Heart left ventricle (tissue), 16 donors: ENCODE data around the gene SCYL2. TPM values are rescaled to one million over a fixed set of nuclear protein-coding genes. Genes with fewer than 3 reads are reported as not detected.

Experiments used
- ATAC-seq, 4 donors: fragments of 200-7000 bp; cut with Tn5 transposase; one replicate each; pipeline ENCODE4 v1.9.1; 2020 to 2022; ENCODE audit warnings: moderate library complexity in 4 of 4, mild to moderate bottlenecking in 3 of 4, moderate number of reproducible peaks in 1 of 4
- DNase-seq, 5 donors: peaks; one replicate each; pipeline ENCODE4 v3.0.0-alpha.2; 2020
- H3K27ac ChIP-seq, 12 donors: fragments of 200-600 bp; sonication (generic) in 4 of 12; one replicate each; pipeline versions ENCODE4 v1.5.0 to v1.8.0; 2016 to 2022; ENCODE audit warnings: mild to moderate bottlenecking in 2 of 12
- H3K27me3 ChIP-seq, 9 donors: fragments of 200-600 bp; sonication (generic) in 2 of 9; one replicate each; pipeline versions ENCODE4 v1.5.1 to v1.8.0; 2016 to 2022; ENCODE audit warnings: mild to moderate bottlenecking in 3 of 9
- H3K36me3 ChIP-seq, 9 donors: fragments of 200-600 bp; sonication (generic) in 2 of 9; one replicate each; pipeline versions ENCODE4 v1.5.0 to v1.8.0; 2018 to 2022; ENCODE audit warnings: mild to moderate bottlenecking in 2 of 9
- H3K4me1 ChIP-seq, 12 donors: fragments of 200-600 bp; sonication (generic) in 4 of 12; one replicate each; pipeline versions ENCODE4 v1.5.0 to v1.8.0; 2016 to 2022; ENCODE audit warnings: mild to moderate bottlenecking in 3 of 12
- H3K4me3 ChIP-seq, 12 donors: fragments of 200-600 bp; sonication (generic) in 4 of 12; one replicate each; pipeline versions ENCODE4 v1.5.0 to v1.8.0; 2017 to 2022; ENCODE audit warnings: mild to moderate bottlenecking in 9 of 12, moderate library complexity in 4 of 12
- H3K9me3 ChIP-seq, 12 donors: fragments of 200-600 bp; sonication (generic) in 4 of 12; one replicate each; pipeline versions ENCODE4 v1.5.0 to v1.8.0; 2016 to 2022; ENCODE audit warnings: mild to moderate bottlenecking in 1 of 12
- CTCF ChIP-seq, 12 donors: fragments of 200-600 bp; sonication (generic) in 4 of 12; IDR thresholded peaks; one replicate each; pipeline versions ENCODE4 v1.5.0 to v1.8.0; 2018 to 2022; ENCODE audit warnings: antibody characterized with exemption in 12 of 12, mild to moderate bottlenecking in 5 of 12
- POLR2A ChIP-seq, 2 donors: fragments of 450-650 bp; IDR thresholded peaks; one replicate each; pipeline ENCODE4 v1.6.1; 2017; ENCODE audit warnings: antibody characterized with exemption in 2 of 2, mild to moderate bottlenecking in 2 of 2, moderate library complexity in 2 of 2
- WGBS, 4 donors: extraction: QIAGEN DNeasy Blood & Tissue Kit in 2 of 4; methylation state at CpG; one replicate each; pipeline versions ENCODE4 v1.1.5 to v1.1.7; 2013 to 2018; 5-methylcytosine and 5-hydroxymethylcytosine counted together
- intact Hi-C, 10 donors: fragments of 100-400 bp; cut with DNase I; formaldehyde crosslinking; loops; one replicate each; pipeline versions ENCODE4 v1.11.1 to v1.14.2; 2022
- polyA plus RNA-seq, 2 donors: library from polyadenylated mRNA; stranded (reverse); fragments of 200-250 nt; gene quantifications; one replicate each; pipeline ENCODE4 v1.2.3, GENCODE V29; 2013
- total RNA-seq, 9 donors: library from RNA; depleted of rRNA in 2 of 9; stranded (reverse); fragments of >200 nt in 2 of 9; fragmentation: NEBNext Ultra II Directional in 3 of 9; extraction: Animal tissue kit (Norgen Biotek cat#: 25700) in 3 of 9; gene quantifications; one replicate each; pipeline versions ENCODE4 v1.1.0 to v1.2.4, GENCODE V29; 2016 to 2023
- donor health status: ischemic (EF 13 %, LVEDD 7.1; RV severe dilation, severe dysfunction).
- donor health status: healthy with polysubstance abuse.
- donor health status: DM: no; HTN: yes; CAD: no.
- donor health status: DM: no; HTN: no; CAD: no.
- donor health status: ischemic (EF 25% LVEDD 6.9; RV normal size, moderate dysfunction).
- donor health status: ischemic (EF 25% LVEDD 5.7; RV mildly dilated, moderate dysfunction).
- donor health status: healthy.
- donor health status: DM: yes; HTN: yes; CAD: no.
- donor health status: ischemic (EF 35%, LVEDD 5.7; RV mildly dilated, moderate dysfunction).
- donor health status: nonischemic (EF 11% LVEDD 7.7; RV severe dilation, severe dysfunction).
- donor health status: DM: yes; HTN: yes; CAD: no.
- donor health status: PGD.
- donor health status: ischemic (EF 29% LVEDD 5.4; RV normal size, mild dysfunction).
- donor health status: nonischemic (EF 23%, LVEDD 6.1; RV moderate dilation, normal function).

Gene SCYL2
- total and polyA plus RNA-seq, 11 donors, result 8.1 to 41.3 (median 30.2) TPM

GRCh38 chr12:100251917-100252316, 15.1 kb upstream of the SCYL2 start:
- Histone ChIP-seq H3K4me1 (no peaks in the 10 kb centered on the region), H3K4me3 (no peak overlapping the region), H3K27ac (no peak overlapping the region), H3K36me3 (no peaks in the 10 kb centered on the region), H3K9me3 (no peaks in the 10 kb centered on the region), H3K27me3 (no peaks in the 10 kb centered on the region)
- WGBS, 4 donors, result 72 to 82% (median 80%) methylated on average over 2 of the region's 2 CpGs
- intact Hi-C loops, result no loop called here
- DNase-seq (no peak), ATAC-seq (no peak)
- no peak for TF ChIP-seq CTCF (IDR thresholded peaks at IDR 0.05)
- no peak for TF ChIP-seq POLR2A (IDR thresholded peaks at IDR 0.05)

GRCh38 chr12:100253437-100253836, 13.5 kb upstream of the SCYL2 start:
- no peak overlapping the region for H3K27ac ChIP-seq
- ATAC-seq, result no peak
- no peak overlapping the region for H3K4me3 ChIP-seq
- no peaks in the 10 kb centered on the region for H3K9me3 ChIP-seq
- H3K36me3 ChIP-seq, result no peaks in the 10 kb centered on the region
- no peaks in the 10 kb centered on the region for H3K27me3 ChIP-seq
- no peak for DNase-seq
- intact Hi-C loops, result no loop called here
- 94 to 100% (median 96%) methylated on average over 1 of the region's 1 CpG for WGBS, 4 donors
- H3K4me1 ChIP-seq, result no peaks in the 10 kb centered on the region
- TF ChIP-seq CTCF (IDR thresholded peaks at IDR 0.05) (no peak), POLR2A (IDR thresholded peaks at IDR 0.05) (no peak)

GRCh38 chr12:100254876-100255275, 12.1 kb upstream of the SCYL2 start:
- no peak for ATAC-seq

DNA sequence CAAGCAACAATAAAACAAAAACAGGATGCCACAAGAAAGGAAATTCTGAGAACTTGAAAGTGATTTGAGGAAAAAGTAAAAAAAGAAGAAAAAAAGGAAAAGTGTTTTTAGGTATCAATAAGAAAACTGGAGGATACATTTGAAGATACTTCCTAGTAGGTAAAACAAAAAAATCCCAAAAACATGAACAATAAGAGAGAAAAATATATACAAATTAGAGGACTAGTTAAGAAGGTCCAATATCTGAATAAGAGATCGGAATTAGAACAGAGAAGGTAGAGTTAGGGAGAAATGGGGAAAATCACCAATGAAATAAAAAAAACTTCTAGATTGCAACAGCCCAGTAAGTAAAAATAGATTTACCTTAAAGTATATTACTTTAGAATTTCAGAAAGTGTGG, 8.8 kb upstream of the SCYL2 start:
- H3K4me1 ChIP-seq, result no peaks in the 10 kb centered on the region

More at GRCh38 chr12:100254876-100255275, 12.1 kb upstream of the SCYL2 start:
- Histone ChIP-seq H3K9me3 (no peaks in the 10 kb centered on the region), H3K4me3 (no peak overlapping the region), H3K36me3 (no peaks in the 10 kb centered on the region), H3K27me3 (no peaks in the 10 kb centered on the region), H3K4me1 (no peaks in the 10 kb centered on the region), H3K27ac (no peak overlapping the region)
- TF ChIP-seq POLR2A (IDR thresholded peaks at IDR 0.05) (no peak), CTCF (IDR thresholded peaks at IDR 0.05) (no peak)
- 95 to 100% (median 96%) methylated on average over 1 of the region's 1 CpG for WGBS, 4 donors
- intact Hi-C loops, result no loop called here
- no peak for DNase-seq

More for the DNA sequence above, 8.8 kb upstream of the SCYL2 start:
- no peaks in the 10 kb centered on the region for H3K36me3 ChIP-seq
- no peak overlapping the region for H3K27ac ChIP-seq
- ATAC-seq (no peak), DNase-seq (no peak)
- H3K27me3 ChIP-seq, result no peaks in the 10 kb centered on the region
- WGBS, 4 donors, result 98 to 100% (median 100%) methylated on average over 1 of the region's 1 CpG
- H3K4me3 ChIP-seq, result no peak overlapping the region
- H3K9me3 ChIP-seq, result no peaks in the 10 kb centered on the region
- TF ChIP-seq POLR2A (IDR thresholded peaks at IDR 0.05) (no peak), CTCF (IDR thresholded peaks at IDR 0.05) (no peak)
- intact Hi-C loops, result no loop called here
